ENCODE measurements around the gene PARK7.

PARK7 gene

DNA sequence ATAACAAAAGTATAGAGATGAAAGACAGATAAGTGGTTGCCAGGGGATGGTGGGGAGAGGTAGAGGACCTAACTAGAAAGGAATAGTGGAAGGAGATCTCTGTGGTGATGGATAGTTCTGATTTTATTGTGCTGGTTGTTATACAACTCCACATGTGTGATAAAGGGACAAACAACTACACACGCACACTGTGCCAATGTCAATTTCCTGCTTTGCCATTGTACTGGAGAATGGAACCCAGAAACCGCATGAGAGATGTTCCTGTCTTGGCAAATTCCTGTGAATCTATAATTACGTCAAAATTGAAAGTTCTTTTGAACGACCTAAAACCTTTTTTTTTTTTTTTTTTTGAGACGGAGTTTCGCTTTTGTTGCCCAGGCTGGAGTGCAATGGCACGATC lies 31.9 kb upstream of the PARK7 start:
- H3K4me1 ChIP-seq (ENCODE audit: insufficient read depth, low read length, severe bottlenecking), result no peaks in the 10 kb centered on the region
- H3F3A ChIP-seq (ENCODE audit: insufficient read depth, low read length), result no peaks in the 10 kb centered on the region
- no peak overlapping the region for H2AFZ ChIP-seq (ENCODE audit: low read length)
- H3K9me3 ChIP-seq (ENCODE audit: low read length), result no peaks in the 10 kb centered on the region
- H3K27ac ChIP-seq (ENCODE audit: low read depth, low read length, poor library complexity, severe bottlenecking), result no peak overlapping the region
- TF ChIP-seq, protein P1, sequence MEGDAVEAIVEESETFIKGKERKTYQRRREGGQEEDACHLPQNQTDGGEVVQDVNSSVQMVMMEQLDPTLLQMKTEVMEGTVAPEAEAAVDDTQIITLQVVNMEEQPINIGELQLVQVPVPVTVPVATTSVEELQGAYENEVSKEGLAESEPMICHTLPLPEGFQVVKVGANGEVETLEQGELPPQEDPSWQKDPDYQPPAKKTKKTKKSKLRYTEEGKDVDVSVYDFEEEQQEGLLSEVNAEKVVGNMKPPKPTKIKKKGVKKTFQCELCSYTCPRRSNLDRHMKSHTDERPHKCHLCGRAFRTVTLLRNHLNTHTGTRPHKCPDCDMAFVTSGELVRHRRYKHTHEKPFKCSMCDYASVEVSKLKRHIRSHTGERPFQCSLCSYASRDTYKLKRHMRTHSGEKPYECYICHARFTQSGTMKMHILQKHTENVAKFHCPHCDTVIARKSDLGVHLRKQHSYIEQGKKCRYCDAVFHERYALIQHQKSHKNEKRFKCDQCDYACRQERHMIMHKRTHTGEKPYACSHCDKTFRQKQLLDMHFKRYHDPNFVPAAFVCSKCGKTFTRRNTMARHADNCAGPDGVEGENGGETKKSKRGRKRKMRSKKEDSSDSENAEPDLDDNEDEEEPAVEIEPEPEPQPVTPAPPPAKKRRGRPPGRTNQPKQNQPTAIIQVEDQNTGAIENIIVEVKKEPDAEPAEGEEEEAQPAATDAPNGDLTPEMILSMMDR (IDR thresholded peaks at IDR 0.05; ENCODE audit: low read length), result no peak
- no peak for TF ChIP-seq EZH2 (IDR thresholded peaks at IDR 0.05; ENCODE audit: borderline replicate concordance, low read length)
- no peaks in the 10 kb centered on the region for H3K27me3 ChIP-seq (ENCODE audit: insufficient read depth, low read length)
- H4K20me1 ChIP-seq (ENCODE audit: insufficient read depth, low read length), result no peaks in the 10 kb centered on the region
- no peaks in the 10 kb centered on the region for H3K9me2 ChIP-seq (ENCODE audit: low read depth, low read length)
- H3K4me3 ChIP-seq (ENCODE audit: low read depth, low read length, poor library complexity, severe bottlenecking), result no peak overlapping the region
- H3K79me2 ChIP-seq (ENCODE audit: insufficient read depth, low read length), result no peaks in the 10 kb centered on the region
- H3K4me2 ChIP-seq (ENCODE audit: low read length), result no peak overlapping the region
- H3K9ac ChIP-seq (ENCODE audit: low read length), result no peak overlapping the region
- no peaks in the 10 kb centered on the region for H3K36me3 ChIP-seq (ENCODE audit: insufficient read depth, low read length)

DNA sequence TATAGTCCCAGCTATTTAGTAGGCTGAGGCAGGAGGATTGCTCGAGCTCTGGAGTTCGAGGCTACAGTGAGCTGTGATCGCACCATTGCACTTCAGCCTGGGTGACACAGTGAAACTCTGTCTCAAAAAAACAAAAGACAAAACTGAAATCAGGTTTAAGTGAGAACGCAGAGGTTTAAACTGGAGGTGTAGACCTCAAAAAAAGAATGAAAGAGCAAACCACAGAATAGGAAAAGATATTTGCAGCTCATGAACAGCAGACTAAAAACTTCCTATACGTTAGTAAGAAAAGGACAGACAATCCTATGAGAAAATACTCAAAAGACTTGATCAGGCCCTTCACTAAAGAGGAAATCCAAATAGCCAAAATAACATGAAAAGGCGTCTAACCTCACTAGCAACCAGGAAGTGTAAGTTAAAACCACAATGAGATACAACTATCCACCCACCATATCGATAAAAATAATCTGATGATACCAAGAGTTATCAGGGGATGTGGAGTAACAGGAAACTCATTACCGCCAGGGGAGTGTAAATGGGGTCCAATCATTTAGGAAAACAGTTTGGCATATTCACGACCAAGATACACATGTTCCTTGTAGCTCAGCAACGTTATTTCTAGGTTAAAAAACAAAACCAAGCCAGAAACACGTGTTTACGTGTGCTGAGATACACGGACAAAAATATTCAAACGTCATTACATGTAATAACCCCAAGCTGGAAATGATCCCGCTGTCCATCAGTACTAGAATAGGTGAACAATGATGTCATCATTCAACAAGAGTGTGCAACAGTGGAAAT lies 30.7 kb upstream of the PARK7 start:
- TF ChIP-seq EZH2 (IDR thresholded peaks at IDR 0.05; ENCODE audit: borderline replicate concordance, low read length), result no peak
- TF ChIP-seq, protein P1 (IDR thresholded peaks at IDR 0.05; ENCODE audit: low read length), result no peak
- H4K20me1 ChIP-seq (ENCODE audit: insufficient read depth, low read length), result no peaks in the 10 kb centered on the region
- H3F3A ChIP-seq (ENCODE audit: insufficient read depth, low read length), result no peaks in the 10 kb centered on the region
- H3K4me3 ChIP-seq (ENCODE audit: low read depth, low read length, poor library complexity, severe bottlenecking), result no peak overlapping the region
- H2AFZ ChIP-seq (ENCODE audit: low read length), result no peak overlapping the region
- H3K9me2 ChIP-seq (ENCODE audit: low read depth, low read length), result no peaks in the 10 kb centered on the region
- no peak overlapping the region for H3K27ac ChIP-seq (ENCODE audit: low read depth, low read length, poor library complexity, severe bottlenecking)
- no peaks in the 10 kb centered on the region for H3K9me3 ChIP-seq (ENCODE audit: low read length)
- H3K36me3 ChIP-seq (ENCODE audit: insufficient read depth, low read length), result no peaks in the 10 kb centered on the region
- H3K79me2 ChIP-seq (ENCODE audit: insufficient read depth, low read length), result no peaks in the 10 kb centered on the region
- no peaks in the 10 kb centered on the region for H3K27me3 ChIP-seq (ENCODE audit: insufficient read depth, low read length)
- H3K9ac ChIP-seq (ENCODE audit: low read length), result no peak overlapping the region
- no peak overlapping the region for H3K4me2 ChIP-seq (ENCODE audit: low read length)
- H3K4me1 ChIP-seq (ENCODE audit: insufficient read depth, low read length, severe bottlenecking), result no peaks in the 10 kb centered on the region

DNA sequence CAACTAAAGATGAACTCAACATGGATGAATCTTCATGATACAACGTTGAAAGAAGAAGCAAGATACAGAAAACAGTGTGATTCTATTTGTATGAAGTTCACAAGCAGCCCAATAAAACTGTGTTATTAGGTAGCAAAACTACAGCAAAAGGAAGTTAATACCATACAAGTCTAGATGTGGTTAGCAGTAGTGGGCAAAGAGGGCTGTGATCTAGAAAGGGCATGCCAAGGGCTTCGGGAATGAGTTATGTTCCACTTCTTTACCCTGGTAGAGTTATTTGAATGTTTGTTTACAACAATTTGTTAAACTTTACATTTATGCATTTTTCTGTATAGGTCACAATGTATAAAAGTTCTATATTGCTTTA lies 30.1 kb upstream of the PARK7 start:
- Histone ChIP-seq H3K4me3 (ENCODE audit: low read depth, low read length, poor library complexity, severe bottlenecking) (no peak overlapping the region), H3K27me3 (ENCODE audit: insufficient read depth, low read length) (no peaks in the 10 kb centered on the region), H3K4me2 (ENCODE audit: low read length) (no peak overlapping the region), H3K9ac (ENCODE audit: low read length) (no peak overlapping the region), H3K9me2 (ENCODE audit: low read depth, low read length) (no peaks in the 10 kb centered on the region), H3F3A (ENCODE audit: insufficient read depth, low read length) (no peaks in the 10 kb centered on the region), H3K79me2 (ENCODE audit: insufficient read depth, low read length) (no peaks in the 10 kb centered on the region), H3K4me1 (ENCODE audit: insufficient read depth, low read length, severe bottlenecking) (no peaks in the 10 kb centered on the region), H4K20me1 (ENCODE audit: insufficient read depth, low read length) (no peaks in the 10 kb centered on the region), H3K27ac (ENCODE audit: low read depth, low read length, poor library complexity, severe bottlenecking) (no peak overlapping the region), H3K36me3 (ENCODE audit: insufficient read depth, low read length) (no peaks in the 10 kb centered on the region), H3K9me3 (ENCODE audit: low read length) (no peaks in the 10 kb centered on the region), H2AFZ (ENCODE audit: low read length) (no peak overlapping the region)
- no peak for TF ChIP-seq EZH2 (IDR thresholded peaks at IDR 0.05; ENCODE audit: borderline replicate concordance, low read length)
- TF ChIP-seq, protein P1 (IDR thresholded peaks at IDR 0.05; ENCODE audit: low read length), result no peak
